IMR-90 (cell line): Measurements from ENCODE around the gene LPCAT2. TPM values are rescaled to one million over a fixed set of nuclear protein-coding genes. Genes with fewer than 3 reads are reported as not detected.

Experiments
- ATAC-seq: fragments of 200-7000 bp; cut with Tn5 transposase; 2 replicates; pipeline ENCODE4 v1.9.1; 2020; ENCODE audit warnings: low read depth, mild to moderate bottlenecking, moderate library complexity
- BruUV-seq: library from RNA; stranded (reverse); fragments of 400-500 nt; replicated peaks from 2 replicates; lab custom pipeline; 2021; lab: Mats Ljungman, UMichigan
- CTCF ChIA-PET: fragments of 300-600 bp; formaldehyde crosslinking; extraction: SDS; loops from one replicate; lab custom pipeline; 2021; ENCODE audit warnings: antibody characterized with exemption; lab: Yijun Ruan, JAX
- POLR2A ChIA-PET: fragments of 300-600 bp; sonication (Branson Sonifier 250); formaldehyde crosslinking; loops from one replicate; lab custom pipeline; 2022; ENCODE audit warnings: antibody characterized with exemption; ENCODE audit not compliant: unreplicated experiment; lab: Charles Lee
- DNase-seq: peaks from one replicate; pipeline ENCODE4 v3.0.0; 2013
- H2AFZ ChIP-seq: replicated peaks from 2 replicates; pipeline ENCODE3; 2013; ENCODE audit warnings: low read length, mild to moderate bottlenecking; ENCODE audit not compliant: poor library complexity
- H2AK5ac ChIP-seq: 2 replicates; pipeline ENCODE4 v1.6.1; 2013; ENCODE audit warnings: low read depth, low read length, inconsistent platforms
- H2AK9ac ChIP-seq: replicated peaks from 2 replicates; pipeline ENCODE3; 2013; ENCODE audit warnings: mild to moderate bottlenecking, low read depth, low read length, moderate library complexity; ENCODE audit not compliant: poor library complexity
- H2BK120ac ChIP-seq: 2 replicates; pipeline ENCODE4 v1.6.1; 2013; ENCODE audit warnings: low read depth, low read length, inconsistent platforms
- H2BK15ac ChIP-seq: 3 replicates; pipeline ENCODE4 v1.6.1; 2013; ENCODE audit warnings: low read depth, low read length, inconsistent platforms
- H2BK20ac ChIP-seq: 2 replicates; pipeline ENCODE4 v1.6.1; 2013; ENCODE audit warnings: low read depth, mild to moderate bottlenecking, inconsistent platforms, low read length, moderate library complexity
- H2BK5ac ChIP-seq: 2 replicates; pipeline ENCODE4 v1.6.1; 2013; ENCODE audit warnings: mild to moderate bottlenecking, low read depth, low read length, inconsistent platforms; ENCODE audit not compliant: poor library complexity, severe bottlenecking
- H3K14ac ChIP-seq: replicated peaks from 2 replicates; pipeline ENCODE4 v1.6.1; 2013; ENCODE audit warnings: low read depth, low read length, inconsistent platforms
- H3K18ac ChIP-seq: 2 replicates; pipeline ENCODE4 v1.6.1; 2013; ENCODE audit warnings: low read depth, low read length, control low read depth
- H3K23ac ChIP-seq: 2 replicates; pipeline ENCODE4 v1.6.1; 2013; ENCODE audit warnings: low read depth, low read length, inconsistent platforms
- H3K27ac ChIP-seq: 2 replicates; pipeline ENCODE4 v1.5.1; 2013; ENCODE audit warnings: mild to moderate bottlenecking, control low read depth, low read length; ENCODE audit not compliant: insufficient read depth
- H3K27me3 ChIP-seq: 2 replicates; pipeline ENCODE4 v1.6.1; 2013; ENCODE audit warnings: low read length; ENCODE audit not compliant: control insufficient read depth, insufficient read depth
- H3K36me3 ChIP-seq: 2 replicates; pipeline ENCODE4 v1.6.1; 2013; ENCODE audit warnings: low read length, mixed read lengths; ENCODE audit not compliant: control insufficient read depth, insufficient read depth
- H3K4ac ChIP-seq: 2 replicates; pipeline ENCODE4 v1.6.1; 2013; ENCODE audit warnings: low read depth, low read length, inconsistent platforms
- H3K4me1 ChIP-seq: 2 replicates; pipeline ENCODE4 v1.6.1; 2013; ENCODE audit warnings: low read length, mixed read lengths; ENCODE audit not compliant: control insufficient read depth, insufficient read depth
- H3K4me2 ChIP-seq: 2 replicates; pipeline ENCODE4 v1.6.1; 2013; ENCODE audit warnings: low read depth, mild to moderate bottlenecking, control low read depth, low read length, moderate library complexity
- H3K4me3 ChIP-seq: 2 replicates; pipeline ENCODE4 v1.5.1; 2013; ENCODE audit warnings: low read depth, mild to moderate bottlenecking, control low read depth, low read length, moderate library complexity; ENCODE audit not compliant: insufficient read depth
- H3K56ac ChIP-seq: 2 replicates; pipeline ENCODE4 v1.6.1; 2013; ENCODE audit warnings: low read length, inconsistent platforms; ENCODE audit not compliant: insufficient read depth; ENCODE audit errors: extremely low read depth
- H3K79me1 ChIP-seq, 2 experiments: 2 replicates each; pipeline ENCODE4 v1.6.1; 2013; ENCODE audit warnings: low read length in 2 of 2, inconsistent platforms in 1 of 2, low read depth in 1 of 2
- H3K9ac ChIP-seq: 2 replicates; pipeline ENCODE4 v1.6.1; 2013; ENCODE audit warnings: low read depth, low read length, control low read depth
- H3K9me1 ChIP-seq: 2 replicates; pipeline ENCODE4 v1.6.1; 2013; ENCODE audit warnings: low read length, inconsistent platforms; ENCODE audit not compliant: insufficient read depth
- H3K9me3 ChIP-seq: 2 replicates; pipeline ENCODE4 v1.6.1; 2013; ENCODE audit warnings: low read length; ENCODE audit not compliant: control insufficient read depth, insufficient read depth
- H4K20me1 ChIP-seq: 2 replicates; pipeline ENCODE4 v1.6.1; 2013; ENCODE audit warnings: low read length, inconsistent platforms; ENCODE audit not compliant: insufficient read depth
- H4K5ac ChIP-seq: 2 replicates; pipeline ENCODE4 v1.6.1; 2013; ENCODE audit warnings: mild to moderate bottlenecking, low read depth, low read length, control low read depth
- H4K8ac ChIP-seq, 2 experiments: 2 replicates each; pipeline ENCODE4 v1.6.1; 2013; ENCODE audit warnings: low read depth in 2 of 2, low read length in 2 of 2, control low read depth in 1 of 2, inconsistent platforms in 1 of 2
- H4K91ac ChIP-seq: 2 replicates; pipeline ENCODE4 v1.6.1; 2013; ENCODE audit warnings: low read depth, low read length, inconsistent platforms; ENCODE audit not compliant: insufficient read depth
- BHLHE40 ChIP-seq: fragments of 150-350 bp; IDR thresholded peaks from 2 replicates; pipeline ENCODE4 v1.6.1; 2016; ENCODE audit warnings: mild to moderate bottlenecking, low read depth, low read length
- CEBPB ChIP-seq: IDR thresholded peaks from 2 replicates; pipeline ENCODE4 v1.6.1; 2012; ENCODE audit warnings: low read depth, low read length, improper control_type of control experiment
- CHD1 ChIP-seq: IDR thresholded peaks from 2 replicates; pipeline ENCODE4 v1.6.1; 2012; ENCODE audit warnings: low read depth, low read length, improper control_type of control experiment
- FOS ChIP-seq: fragments of 150-350 bp; IDR thresholded peaks from 2 replicates; pipeline ENCODE4 v1.6.1; 2016; ENCODE audit warnings: low read depth, low read length
- MAFK ChIP-seq: IDR thresholded peaks from 2 replicates; pipeline ENCODE4 v1.6.1; 2012; ENCODE audit warnings: low read depth, low read length, improper control_type of control experiment
- MAZ ChIP-seq: IDR thresholded peaks from 2 replicates; pipeline ENCODE4 v1.6.1; 2012; ENCODE audit warnings: low read depth, mild to moderate bottlenecking, low read length, improper control_type of control experiment, moderate library complexity, borderline replicate concordance
- NFE2L2 ChIP-seq: fragments of 150-350 bp; IDR thresholded peaks from 2 replicates; pipeline ENCODE4 v1.6.1; 2016; ENCODE audit warnings: low read depth, mild to moderate bottlenecking, low read length
- POLR2A ChIP-seq: IDR thresholded peaks from 2 replicates; pipeline ENCODE4 v1.6.1; 2012; ENCODE audit warnings: mild to moderate bottlenecking, low read depth, low read length
- RAD21 ChIP-seq: IDR thresholded peaks from 2 replicates; pipeline ENCODE4 v1.6.1; 2012; ENCODE audit warnings: low read length, improper control_type of control experiment
- RCOR1 ChIP-seq: IDR thresholded peaks from 2 replicates; pipeline ENCODE4 v1.6.1; 2012; ENCODE audit warnings: mild to moderate bottlenecking, low read length, improper control_type of control experiment; ENCODE audit not compliant: insufficient replicate concordance
- RFX5 ChIP-seq: IDR thresholded peaks from 2 replicates; pipeline ENCODE4 v1.8.0; 2012; ENCODE audit warnings: low read depth, mild to moderate bottlenecking, low read length, moderate library complexity
- SMC3 ChIP-seq: fragments of 150-350 bp; IDR thresholded peaks from 2 replicates; pipeline ENCODE4 v1.6.1; 2016; ENCODE audit warnings: low read depth, mild to moderate bottlenecking, antibody characterized with exemption, low read length, moderate library complexity
- WGBS, 2 experiments: methylation state at CpG; one replicate each; pipeline versions ENCODE4 v1.1.5 to v1.1.7; 2013; ENCODE audit warnings: missing lambda C conversion rate in 2 of 2; ENCODE audit not compliant: insufficient read length in 1 of 2; ENCODE audit errors: extremely low coverage in 2 of 2; 5-methylcytosine and 5-hydroxymethylcytosine counted together
- dilution Hi-C: fragments of 300-500 bp; cut with HindIII; formaldehyde crosslinking; loops from one replicate; pipeline ENCODE4 v1.14.3; 2018; ENCODE audit warnings: low sequenced_read_pairs; ENCODE audit not compliant: unreplicated experiment
- in situ Hi-C: fragments of 300-500 bp; cut with MboI; formaldehyde crosslinking; loops from 3 replicates; pipeline ENCODE4 v1.14.3; 2019; ENCODE audit warnings: low sequenced_read_pairs, inconsistent platforms, mixed read lengths
- intact Hi-C: fragments of 100-400 bp; cut with micrococcal nuclease; formaldehyde crosslinking; loops from 2 replicates; pipeline ENCODE4 v1.10.0; 2022
- polyA plus RNA-seq, 3 experiments: library from polyadenylated mRNA; depleted of rRNA; stranded (reverse); fragments of >200 nt; gene quantifications; 2 replicates each; pipeline ENCODE4 v1.2.3, GENCODE V29; 2012; ENCODE audit warnings: low replicate concordance in 1 of 3
- total RNA-seq: library from RNA; depleted of rRNA; stranded (reverse); fragments of >200 nt; gene quantifications from 2 replicates; pipeline ENCODE4 v1.2.3, GENCODE V29; 2012
- TF ChIP-seq, protein P1 (sequence below): conservative IDR thresholded peaks from 2 replicates; pipeline ENCODE4 v1.5.1; 2012; ENCODE audit warnings: mild to moderate bottlenecking, low read depth, low read length, improper control_type of control experiment
- TF ChIP-seq, protein P2 (sequence below): fragments of 150-350 bp; IDR thresholded peaks from 2 replicates; pipeline ENCODE4 v1.6.1; 2017; ENCODE audit warnings: mild to moderate bottlenecking, antibody characterized with exemption, low read length, low read depth
- TF ChIP-seq, protein P3 (sequence below): fragments of 150-350 bp; IDR thresholded peaks from 2 replicates; pipeline ENCODE4 v1.6.1; 2016; ENCODE audit warnings: low read depth, mild to moderate bottlenecking, low read length, moderate library complexity, borderline replicate concordance

The LPCAT2 gene
- total and polyA plus RNA-seq, 2 of the 4 experiments (the other 2 are of a cell fraction), result 8.6 to 8.7 TPM

DNA sequence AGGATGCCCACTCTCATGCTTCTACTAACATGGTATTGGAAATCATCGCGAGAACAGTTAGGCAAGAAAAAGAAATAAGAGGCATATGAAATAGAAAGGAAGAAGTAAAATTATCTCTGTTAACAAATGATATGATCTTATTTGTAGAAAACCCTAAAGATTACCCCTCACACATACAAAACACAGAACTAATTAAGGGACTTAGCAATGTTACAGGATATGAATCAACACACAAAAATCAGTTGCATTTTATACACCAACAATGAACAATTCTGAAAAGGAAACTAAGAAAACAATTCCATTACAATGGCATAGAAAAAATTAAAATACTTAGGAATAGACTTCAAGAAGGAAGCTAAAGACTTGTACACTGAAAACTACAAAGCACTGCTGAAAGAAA is 54.9 kb downstream of the LPCAT2 start:
- Histone ChIP-seq H3K27me3 (no peaks in the 10 kb centered on the region), H4K5ac (no peak overlapping the region), H3K9ac (no peak overlapping the region), H2AK9ac (no peak overlapping the region), H3K23ac (no peak overlapping the region), H3K4me2 (no peak overlapping the region), H4K20me1 (peaks cover 4% of the 10 kb centered on the region; the same call in 1 of the 2 replicates), H3K9me3 (no peaks in the 10 kb centered on the region), H4K91ac (no peak overlapping the region), H3K4me3 (no peak overlapping the region), H3K56ac (no peak overlapping the region), H2BK20ac (no peak overlapping the region), H3K4me1 (0 out of 2 replicates have a peak, but pooled peaks cover 3% of the 10 kb centered on the region), H2BK5ac (no peak overlapping the region), H4K8ac (no peak overlapping the region), H3K14ac (no peak overlapping the region), H2BK120ac (no peak overlapping the region), H2AFZ (no peak overlapping the region), H2AK5ac (no peak overlapping the region), H3K36me3 (no peaks in the 10 kb centered on the region), H3K4ac (no peak overlapping the region), H3K79me1 (no peaks in the 10 kb centered on the region), H3K9me1 (no peaks in the 10 kb centered on the region), H3K27ac (no peak overlapping the region), H3K18ac (no peak overlapping the region), H2BK15ac (no peak overlapping the region)
- ChIA-PET CTCF (no interaction called here), POLR2A (no interaction called here)
- in situ Hi-C loops, result no loop called here
- DNase-seq (no peak), ATAC-seq (no peak)
- no TSS peak for BruUV-seq
- TF ChIP-seq, protein P1, sequence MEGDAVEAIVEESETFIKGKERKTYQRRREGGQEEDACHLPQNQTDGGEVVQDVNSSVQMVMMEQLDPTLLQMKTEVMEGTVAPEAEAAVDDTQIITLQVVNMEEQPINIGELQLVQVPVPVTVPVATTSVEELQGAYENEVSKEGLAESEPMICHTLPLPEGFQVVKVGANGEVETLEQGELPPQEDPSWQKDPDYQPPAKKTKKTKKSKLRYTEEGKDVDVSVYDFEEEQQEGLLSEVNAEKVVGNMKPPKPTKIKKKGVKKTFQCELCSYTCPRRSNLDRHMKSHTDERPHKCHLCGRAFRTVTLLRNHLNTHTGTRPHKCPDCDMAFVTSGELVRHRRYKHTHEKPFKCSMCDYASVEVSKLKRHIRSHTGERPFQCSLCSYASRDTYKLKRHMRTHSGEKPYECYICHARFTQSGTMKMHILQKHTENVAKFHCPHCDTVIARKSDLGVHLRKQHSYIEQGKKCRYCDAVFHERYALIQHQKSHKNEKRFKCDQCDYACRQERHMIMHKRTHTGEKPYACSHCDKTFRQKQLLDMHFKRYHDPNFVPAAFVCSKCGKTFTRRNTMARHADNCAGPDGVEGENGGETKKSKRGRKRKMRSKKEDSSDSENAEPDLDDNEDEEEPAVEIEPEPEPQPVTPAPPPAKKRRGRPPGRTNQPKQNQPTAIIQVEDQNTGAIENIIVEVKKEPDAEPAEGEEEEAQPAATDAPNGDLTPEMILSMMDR, result no peak
- TF ChIP-seq RCOR1 (no peak), POLR2A (no peak), MAFK (no peak), CHD1 (no peak), MAZ (no peak), FOS (no peak), BHLHE40 (no peak), SMC3 (no peak), CEBPB (no peak), RFX5 (no peak), RAD21 (no peak), NFE2L2 (no peak)
- TF ChIP-seq, protein P2, sequence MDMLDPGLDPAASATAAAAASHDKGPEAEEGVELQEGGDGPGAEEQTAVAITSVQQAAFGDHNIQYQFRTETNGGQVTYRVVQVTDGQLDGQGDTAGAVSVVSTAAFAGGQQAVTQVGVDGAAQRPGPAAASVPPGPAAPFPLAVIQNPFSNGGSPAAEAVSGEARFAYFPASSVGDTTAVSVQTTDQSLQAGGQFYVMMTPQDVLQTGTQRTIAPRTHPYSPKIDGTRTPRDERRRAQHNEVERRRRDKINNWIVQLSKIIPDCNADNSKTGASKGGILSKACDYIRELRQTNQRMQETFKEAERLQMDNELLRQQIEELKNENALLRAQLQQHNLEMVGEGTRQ, result no peak
- TF ChIP-seq, protein P3, sequence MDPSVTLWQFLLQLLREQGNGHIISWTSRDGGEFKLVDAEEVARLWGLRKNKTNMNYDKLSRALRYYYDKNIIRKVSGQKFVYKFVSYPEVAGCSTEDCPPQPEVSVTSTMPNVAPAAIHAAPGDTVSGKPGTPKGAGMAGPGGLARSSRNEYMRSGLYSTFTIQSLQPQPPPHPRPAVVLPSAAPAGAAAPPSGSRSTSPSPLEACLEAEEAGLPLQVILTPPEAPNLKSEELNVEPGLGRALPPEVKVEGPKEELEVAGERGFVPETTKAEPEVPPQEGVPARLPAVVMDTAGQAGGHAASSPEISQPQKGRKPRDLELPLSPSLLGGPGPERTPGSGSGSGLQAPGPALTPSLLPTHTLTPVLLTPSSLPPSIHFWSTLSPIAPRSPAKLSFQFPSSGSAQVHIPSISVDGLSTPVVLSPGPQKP, result no peak
- dilution Hi-C loops, result no loop called here
- WGBS, 2 experiments, result no CpG with 5 or more reads among the region's 2 CpGs
- intact Hi-C loops, result no loop called here
